ENCODE data around the gene OR52A5. TPM values are rescaled to one million over a fixed set of nuclear protein-coding genes. Genes with fewer than 3 reads are reported as not detected.
"Not testable (repeated sequence)": the region's sequence is repeated elsewhere in the genome, so short reads cannot be mapped to it uniquely, and the experiment has no call there.

The OR52A5 gene
- total and polyA plus RNA-seq, 2 donors (not counting 1 experiment from before 2014, with no cell fraction given) = not detected

DNA sequence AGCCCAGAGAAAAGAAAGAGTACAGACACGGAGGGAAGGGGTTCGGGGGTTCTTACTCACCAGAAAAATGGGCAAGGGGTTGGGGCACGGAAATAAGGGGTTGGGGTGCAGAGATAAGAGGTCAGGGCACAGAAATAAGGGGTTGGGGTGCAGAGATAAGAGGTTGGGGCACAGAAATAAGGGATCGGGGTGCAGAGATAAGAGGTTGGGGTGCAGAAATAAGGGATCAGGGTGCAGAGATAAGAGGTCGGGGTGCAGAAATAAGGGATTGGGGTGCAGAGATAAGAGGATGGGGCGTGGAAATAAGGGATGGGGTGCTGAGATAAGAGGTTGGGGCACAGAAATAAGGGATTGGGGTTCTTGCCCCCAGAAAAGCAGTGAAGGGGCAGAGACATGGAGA, 26.7 kb upstream of the OR52A5 start:
- H4K20me1 ChIP-seq (ENCODE audit: control insufficient read depth, insufficient read depth, low read length, poor library complexity, severe bottlenecking); H3K27me3 Mint-ChIP-seq; H3K9me3 ChIP-seq (ENCODE audit: control extremely low read depth in 1 of 3, control insufficient read depth in 2 of 3, insufficient read depth in 1 of 3, low read length in 2 of 3); H3K27me3 ChIP-seq (replicated peaks in 1 of 4; ENCODE audit: control extremely low read depth in 1 of 4, control insufficient read depth in 3 of 4, insufficient read depth in 4 of 4, low read length in 3 of 4); H3K4me1 Mint-ChIP-seq; H3K27ac Mint-ChIP-seq; intact Hi-C loops (cut with micrococcal nuclease); CTCF ChIA-PET; H3K27ac ChIP-seq (ENCODE audit: low read length in 2 of 2); H3K4me2 ChIP-seq (replicated peaks; ENCODE audit: low read depth, low read length, poor library complexity, severe bottlenecking); H3K9me3 Mint-ChIP-seq (ENCODE audit: insufficient read depth); H3K4me3 Mint-ChIP-seq; ATAC-seq (ENCODE audit: low read depth); H3K4me3 ChIP-seq (ENCODE audit: control extremely low read depth in 1 of 5, extremely low read depth in 1 of 5, insufficient read depth in 1 of 5, low read depth in 2 of 5, low read length in 4 of 5); H3K9ac ChIP-seq (ENCODE audit: low read length); H2AFZ ChIP-seq (ENCODE audit: insufficient read depth, low read depth, low read length, poor library complexity, severe bottlenecking); POLR2A ChIA-PET; DNase-seq; H3K4me1 ChIP-seq (ENCODE audit: control insufficient read depth in 2 of 2, insufficient read depth in 2 of 2, low read length in 2 of 2); H3K36me3 ChIP-seq (replicated peaks in 1 of 2; ENCODE audit: control extremely low read depth in 1 of 2, control insufficient read depth in 1 of 2, extremely low read depth in 1 of 2, insufficient read depth in 2 of 2, low read length in 1 of 2); H3K79me2 ChIP-seq (ENCODE audit: control insufficient read depth, insufficient read depth, low read length): not testable (repeated sequence)
- 81% methylated on average over 6 of the region's 6 CpGs for WGBS (ENCODE audit: insufficient coverage)

- H3K27me3 Mint-ChIP-seq; H3K27me3 ChIP-seq (replicated peaks in 1 of 4; ENCODE audit: control extremely low read depth in 1 of 4, control insufficient read depth in 3 of 4, insufficient read depth in 4 of 4, low read length in 3 of 4); H3K4me3 ChIP-seq (ENCODE audit: control extremely low read depth in 1 of 5, extremely low read depth in 1 of 5, insufficient read depth in 1 of 5, low read depth in 2 of 5, low read length in 4 of 5); H3K9me3 ChIP-seq (ENCODE audit: control extremely low read depth in 1 of 3, control insufficient read depth in 2 of 3, insufficient read depth in 1 of 3, low read length in 2 of 3); H4K20me1 ChIP-seq (ENCODE audit: control insufficient read depth, insufficient read depth, low read length, poor library complexity, severe bottlenecking); H3K4me1 ChIP-seq (ENCODE audit: control insufficient read depth in 2 of 2, insufficient read depth in 2 of 2, low read length in 2 of 2); H2AFZ ChIP-seq (ENCODE audit: insufficient read depth, low read depth, low read length, poor library complexity, severe bottlenecking); H3K27ac ChIP-seq (ENCODE audit: low read length in 2 of 2); H3K4me2 ChIP-seq (replicated peaks; ENCODE audit: low read depth, low read length, poor library complexity, severe bottlenecking); ATAC-seq (ENCODE audit: low read depth); H3K36me3 ChIP-seq (replicated peaks in 1 of 2; ENCODE audit: control extremely low read depth in 1 of 2, control insufficient read depth in 1 of 2, extremely low read depth in 1 of 2, insufficient read depth in 2 of 2, low read length in 1 of 2); H3K9ac ChIP-seq (ENCODE audit: low read length); intact Hi-C loops (cut with micrococcal nuclease); H3K27ac Mint-ChIP-seq; H3K4me3 Mint-ChIP-seq; DNase-seq; CTCF ChIA-PET; H3K4me1 Mint-ChIP-seq; H3K79me2 ChIP-seq (ENCODE audit: control insufficient read depth, insufficient read depth, low read length); H3K9me3 Mint-ChIP-seq (ENCODE audit: insufficient read depth); POLR2A ChIA-PET: not testable (repeated sequence)
- WGBS (ENCODE audit: insufficient coverage) = no CpG with 5 or more reads among the region's 1 CpG
These were observed 22.9 kb upstream of the OR52A5 start for GRCh38 chr11:5161045-5161444.

GRCh38 chr11:5160217-5160616, 22.1 kb upstream of the OR52A5 start:
- H3K27ac ChIP-seq (ENCODE audit: low read length in 2 of 2); H3K9ac ChIP-seq (ENCODE audit: low read length); H3K4me2 ChIP-seq (replicated peaks; ENCODE audit: low read depth, low read length, poor library complexity, severe bottlenecking); H3K79me2 ChIP-seq (ENCODE audit: control insufficient read depth, insufficient read depth, low read length); H3K27me3 ChIP-seq (replicated peaks in 1 of 4; ENCODE audit: control extremely low read depth in 1 of 4, control insufficient read depth in 3 of 4, insufficient read depth in 4 of 4, low read length in 3 of 4); H3K4me1 ChIP-seq (ENCODE audit: control insufficient read depth in 2 of 2, insufficient read depth in 2 of 2, low read length in 2 of 2); H3K9me3 Mint-ChIP-seq (ENCODE audit: insufficient read depth); H3K36me3 ChIP-seq (replicated peaks in 1 of 2; ENCODE audit: control extremely low read depth in 1 of 2, control insufficient read depth in 1 of 2, extremely low read depth in 1 of 2, insufficient read depth in 2 of 2, low read length in 1 of 2); CTCF ChIA-PET; DNase-seq; H3K27me3 Mint-ChIP-seq; H2AFZ ChIP-seq (ENCODE audit: insufficient read depth, low read depth, low read length, poor library complexity, severe bottlenecking); intact Hi-C loops (cut with micrococcal nuclease); H3K27ac Mint-ChIP-seq; H3K4me3 Mint-ChIP-seq; H3K9me3 ChIP-seq (ENCODE audit: control extremely low read depth in 1 of 3, control insufficient read depth in 2 of 3, insufficient read depth in 1 of 3, low read length in 2 of 3); H4K20me1 ChIP-seq (ENCODE audit: control insufficient read depth, insufficient read depth, low read length, poor library complexity, severe bottlenecking); H3K4me3 ChIP-seq (ENCODE audit: control extremely low read depth in 1 of 5, extremely low read depth in 1 of 5, insufficient read depth in 1 of 5, low read depth in 2 of 5, low read length in 4 of 5); ATAC-seq (ENCODE audit: low read depth); H3K4me1 Mint-ChIP-seq; POLR2A ChIA-PET: not testable (repeated sequence)
- 94% methylated on average over 2 of the region's 4 CpGs for WGBS (ENCODE audit: insufficient coverage)
